HG03565 (cell line): ENCODE measurements around the gene ZNF207.
A peak's percentile ranks its signal among the peaks of the same experiment; 100 is the strongest.
"Not testable (repeated sequence)": the region's sequence is repeated elsewhere in the genome, so short reads cannot be mapped to it uniquely, and the experiment has no call there.

Experiments used
- ATAC-seq: cut with Tn5 transposase; IDR thresholded peaks from one replicate; pipeline ENCODE4 v1.9.1; 2021; ENCODE audit warnings: mild to moderate bottlenecking, moderate library complexity; ENCODE audit not compliant: unreplicated experiment

Gene ZNF207

DNA sequence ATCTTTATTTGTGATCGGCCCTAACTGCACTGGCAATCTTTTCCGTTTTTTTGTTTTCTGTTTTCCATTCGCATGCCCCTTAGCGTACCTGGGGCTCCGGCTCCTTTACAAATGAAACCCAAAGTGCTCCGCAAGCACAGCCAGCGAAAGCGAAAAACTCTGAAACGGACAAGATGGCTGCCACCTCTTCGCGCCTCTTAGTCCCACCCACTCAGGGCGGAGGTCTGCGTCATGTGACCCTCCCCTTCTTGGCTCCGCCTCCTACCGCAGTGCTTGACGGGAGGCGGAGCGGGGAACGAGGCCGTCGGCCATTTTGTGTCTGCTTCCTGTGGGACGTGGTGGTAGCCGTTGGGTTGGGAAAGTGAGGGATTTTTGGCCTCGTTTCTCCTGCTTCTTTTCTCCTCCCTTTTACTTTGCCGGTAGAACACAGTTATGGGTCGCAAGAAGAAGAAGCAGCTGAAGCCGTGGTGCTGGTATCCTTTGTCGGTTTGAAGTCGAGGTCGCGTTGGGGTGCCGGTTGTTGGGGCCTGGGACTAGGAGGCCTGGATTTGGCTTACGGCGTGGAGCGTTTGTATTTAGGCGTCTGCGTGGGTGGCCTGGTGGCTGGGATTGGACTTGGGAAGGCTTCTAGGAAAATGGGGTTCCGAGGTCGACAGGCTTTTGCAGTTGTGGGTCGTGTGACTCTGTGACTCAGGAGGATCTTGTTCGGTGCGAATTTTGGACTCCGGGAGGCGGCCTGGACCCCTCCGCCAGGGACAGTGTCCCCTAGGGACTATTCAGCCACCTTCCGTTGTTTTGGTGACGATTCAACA, at the start of gene ZNF207:
TSS of gene ZNF207 (plus strand) at position 304 of the 812 bp plus-strand sequence. CDS start at position 433, 129 bp downstream.
- ATAC-seq = peak; percentile 94

DNA sequence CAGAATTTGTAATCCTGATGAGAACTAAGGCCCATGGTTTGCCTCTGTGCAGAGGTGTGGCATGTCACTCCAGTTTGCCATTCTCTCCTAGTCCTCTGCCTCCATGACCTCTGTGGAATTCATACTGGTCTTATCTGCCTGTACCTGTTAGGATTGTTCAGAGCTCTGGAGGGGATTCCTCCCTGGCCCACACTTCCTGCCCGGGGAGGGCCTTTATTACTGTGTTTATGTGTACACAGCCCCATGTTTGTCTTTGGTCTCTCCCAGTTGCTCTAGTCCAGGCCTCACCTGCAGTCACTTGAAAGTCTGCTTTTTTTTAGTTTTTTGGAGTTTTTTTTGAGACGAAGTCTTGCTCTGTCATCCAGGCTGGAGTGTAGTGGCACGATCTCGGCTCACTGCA, 47.9 kb upstream of the ZNF207 start:
- ATAC-seq = no peak

DNA sequence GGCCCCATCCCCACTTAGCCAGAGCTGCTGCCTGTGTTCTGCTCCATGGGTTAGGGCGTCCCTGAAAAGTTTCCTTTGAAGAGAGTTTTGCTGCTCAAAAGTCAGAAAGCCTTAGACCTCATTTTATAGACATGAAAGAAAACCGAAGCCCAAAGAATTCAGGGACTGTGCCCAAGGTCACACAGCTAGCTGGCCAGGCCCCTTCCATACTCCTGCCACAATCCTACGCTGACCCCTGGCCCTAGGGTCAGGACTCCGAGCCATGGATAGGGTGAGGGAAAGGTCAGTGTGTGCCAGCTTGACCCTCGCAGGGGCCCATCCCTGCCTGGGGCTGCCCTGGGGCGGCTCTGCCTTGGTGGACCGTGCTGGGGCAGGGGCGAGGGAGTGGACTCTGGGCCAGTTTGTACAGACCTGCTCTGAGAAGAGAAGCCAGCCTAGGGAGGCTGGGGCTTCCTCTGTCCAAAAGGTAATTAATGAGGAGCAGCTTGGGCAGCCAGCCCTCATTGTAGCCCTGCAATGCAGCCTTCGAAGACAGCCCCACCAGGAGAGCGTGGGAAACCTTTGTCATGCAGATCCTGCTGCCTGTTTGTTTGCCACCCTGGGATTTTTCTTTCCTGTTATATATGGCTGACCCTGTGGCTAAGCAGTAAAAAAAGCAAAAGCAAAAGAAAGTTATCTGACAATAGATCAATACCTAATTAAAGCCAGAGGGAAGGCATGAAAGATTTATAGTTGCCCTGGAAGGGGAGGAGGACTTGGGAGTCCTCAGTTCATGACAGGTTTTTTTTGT, 46.9 kb upstream of the ZNF207 start:
- no peak for ATAC-seq

DNA sequence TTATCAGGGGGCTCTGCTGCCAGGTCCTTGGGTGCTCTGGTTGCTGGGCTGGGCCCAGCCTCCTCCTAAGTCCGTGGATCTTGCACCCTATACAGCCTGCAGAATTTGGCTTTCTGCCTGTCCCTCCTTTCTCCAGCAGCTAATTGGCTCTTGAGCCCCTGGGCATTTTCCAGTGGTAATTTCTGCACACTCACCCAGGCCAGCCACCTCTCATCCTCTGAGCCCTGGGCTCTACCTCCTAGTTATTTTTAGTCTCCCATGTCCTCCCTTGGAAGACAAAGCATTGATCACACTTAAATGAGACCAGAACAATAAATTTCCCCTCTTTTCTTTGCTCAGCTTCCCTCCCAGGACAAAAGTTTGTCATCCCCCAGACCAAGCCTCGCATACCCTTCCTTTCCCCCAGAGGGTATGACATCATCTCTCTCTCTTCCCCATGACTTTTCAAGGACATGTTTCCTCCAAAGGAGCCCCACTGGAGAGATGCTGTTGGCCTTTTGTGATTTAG, 46.1 kb upstream of the ZNF207 start:
- ATAC-seq = no peak

DNA sequence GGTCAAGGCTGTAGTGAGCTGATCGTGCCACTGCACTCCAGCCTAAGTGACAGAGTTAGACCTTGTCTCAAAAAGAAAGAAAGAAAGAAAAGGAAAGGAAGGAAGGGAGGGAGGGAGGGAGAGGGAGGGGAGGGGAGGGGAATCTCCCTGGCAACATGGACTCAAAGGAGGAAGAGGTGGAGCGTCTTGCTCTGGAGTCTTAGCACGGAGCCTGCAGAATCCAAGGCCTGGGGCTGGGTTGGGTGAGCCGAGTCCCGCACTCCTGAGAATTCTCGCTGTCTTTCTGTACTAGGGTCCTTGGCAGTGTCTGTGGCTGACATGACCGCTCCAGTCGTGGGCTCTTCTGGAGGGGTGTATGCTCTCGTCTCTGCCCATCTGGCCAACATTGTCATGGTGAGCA, 44.9 kb upstream of the ZNF207 start:
- no peak for ATAC-seq

DNA sequence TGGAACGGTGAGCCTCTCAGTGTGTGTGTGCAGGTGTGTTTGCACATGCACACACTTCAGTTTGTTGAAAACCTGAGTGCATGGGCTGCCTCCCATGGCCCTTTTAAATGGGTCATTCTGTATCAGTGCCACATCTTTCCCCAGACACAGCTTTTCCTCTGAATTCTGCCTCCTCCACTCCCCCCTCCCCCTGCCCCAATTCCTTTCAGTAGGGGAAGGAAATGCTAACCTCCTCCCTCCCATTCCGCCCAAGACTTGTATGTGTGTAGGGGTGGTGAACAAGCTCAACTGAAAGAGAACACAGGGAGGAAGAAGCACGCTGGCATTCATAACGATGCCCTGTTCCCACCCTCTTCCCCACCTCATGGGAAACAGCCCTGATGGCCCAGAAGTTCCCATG, 42.3 kb upstream of the ZNF207 start:
- ATAC-seq = no peak

DNA sequence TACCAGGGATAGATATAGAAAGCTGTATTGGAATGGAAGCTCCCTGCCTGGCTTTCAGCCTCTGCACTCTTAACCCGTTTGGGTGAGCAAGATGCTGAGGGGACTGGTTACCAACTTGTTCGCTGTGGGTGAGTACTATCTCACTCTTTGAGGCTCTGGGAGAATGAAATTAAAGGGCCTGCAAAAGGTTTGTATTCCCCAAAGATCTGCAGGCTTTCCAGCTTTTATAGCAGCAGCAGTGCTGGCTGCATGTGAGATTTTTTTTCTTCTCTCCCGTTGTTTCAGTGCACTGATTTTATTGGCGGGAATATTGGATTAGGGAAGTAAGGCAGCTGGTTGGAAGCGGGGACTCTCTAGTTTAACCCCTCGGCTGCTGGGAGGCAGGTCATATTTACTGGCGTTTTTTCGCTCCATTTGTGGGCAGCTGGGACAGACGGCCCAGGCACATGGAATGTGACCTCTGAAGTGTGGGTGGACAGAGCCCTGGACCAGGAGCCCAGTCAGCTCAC, 38.9 kb upstream of the ZNF207 start:
- no peak for ATAC-seq

DNA sequence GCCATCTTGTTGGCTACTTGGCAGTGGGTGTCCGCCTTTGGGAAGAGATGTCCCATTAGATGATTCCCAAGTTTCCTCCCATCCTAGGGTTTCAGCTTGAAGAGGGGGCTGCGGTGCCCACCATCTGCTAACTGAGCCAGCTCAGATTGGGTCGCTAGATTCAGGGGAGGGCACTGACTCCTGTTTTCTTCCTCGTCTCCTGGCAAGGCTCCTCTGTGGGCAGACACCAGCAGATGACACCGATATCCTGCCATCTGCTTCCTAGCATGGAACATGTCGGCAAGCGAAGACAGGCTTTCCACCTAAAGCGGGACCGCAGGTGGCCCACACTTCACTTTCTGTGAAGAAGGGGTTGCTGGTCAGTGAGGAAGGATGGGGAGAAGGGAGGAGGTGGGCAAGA, 35.3 kb upstream of the ZNF207 start:
- no peak for ATAC-seq

DNA sequence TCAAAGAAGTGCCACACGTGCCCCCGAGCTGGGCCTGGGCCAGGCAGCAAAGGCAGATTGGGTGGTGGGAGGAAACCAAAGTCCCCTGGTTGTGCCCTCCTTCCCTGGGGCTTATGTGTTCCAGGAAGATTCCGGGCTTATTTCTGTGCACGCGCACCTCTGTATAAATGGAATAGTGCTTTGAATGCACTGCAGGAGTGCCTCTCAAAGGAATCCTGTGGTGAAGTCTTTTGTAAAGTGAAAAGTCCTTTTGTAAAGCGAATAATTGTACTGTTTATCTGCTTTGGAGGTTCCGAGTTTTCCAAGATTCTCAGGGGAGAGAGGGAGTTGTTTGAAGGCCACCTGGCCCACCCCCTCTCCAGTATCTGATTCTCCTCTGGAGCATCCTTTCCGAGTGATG, 34.8 kb upstream of the ZNF207 start:
- ATAC-seq = no peak

DNA sequence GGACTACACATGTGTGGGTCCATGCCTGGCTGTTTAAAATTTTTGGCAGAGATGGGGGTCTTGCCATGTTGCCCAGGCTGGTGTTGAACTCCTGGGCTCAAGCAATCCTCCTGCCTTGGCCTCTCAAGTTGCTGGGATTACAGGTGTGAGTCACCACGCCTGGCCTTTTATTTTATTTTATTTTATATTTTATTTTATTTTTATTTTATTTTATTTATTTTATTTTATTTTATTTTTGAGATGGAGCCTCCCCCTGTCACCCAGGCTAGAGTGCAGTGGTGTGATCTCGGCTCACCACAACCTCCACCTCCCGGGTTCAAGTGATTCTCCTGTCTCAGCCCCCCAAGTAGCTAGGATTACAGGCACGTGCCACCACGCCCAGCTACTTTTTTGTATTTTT, 33.3 kb upstream of the ZNF207 start:
- not testable (repeated sequence) for ATAC-seq

DNA sequence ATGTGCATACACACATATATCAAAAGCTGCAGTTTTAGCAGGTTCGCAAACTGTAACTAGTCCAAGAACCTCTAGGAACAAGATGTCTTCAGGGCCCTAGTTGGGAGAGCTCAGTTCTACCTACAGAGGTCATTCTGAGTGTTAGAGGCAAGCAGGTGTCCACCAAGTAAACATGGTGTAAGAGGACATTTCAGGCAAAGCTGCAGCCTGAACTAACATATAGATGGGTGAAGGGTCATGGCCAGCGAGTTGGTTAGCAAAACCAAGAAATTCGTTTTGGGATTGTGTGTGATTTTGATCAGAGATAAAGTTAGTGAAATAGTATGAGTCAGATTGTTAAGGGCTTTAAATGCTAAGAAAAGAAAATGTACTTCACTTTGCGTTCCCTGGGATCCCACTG, 32.6 kb upstream of the ZNF207 start:
- no peak for ATAC-seq

DNA sequence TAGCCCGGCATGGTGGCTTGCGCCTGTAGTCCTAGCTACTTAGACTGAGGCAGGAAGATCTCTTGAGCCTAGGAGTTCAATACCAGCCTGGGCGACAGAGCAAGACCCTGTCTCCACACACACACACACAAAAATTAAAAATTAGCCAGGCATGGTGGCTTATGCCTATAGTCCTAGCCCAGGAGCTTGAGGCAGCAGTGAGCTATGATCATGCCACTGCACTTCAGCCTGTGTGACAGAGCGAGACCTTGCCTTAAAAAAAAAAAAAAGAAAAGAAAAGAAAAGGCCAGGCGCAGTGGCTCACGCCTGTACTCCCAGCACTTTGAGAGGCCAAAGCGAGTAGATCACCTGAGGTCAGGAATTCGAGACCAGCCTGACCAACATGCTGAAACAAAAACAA, 31.9 kb upstream of the ZNF207 start:
- ATAC-seq = no peak

DNA sequence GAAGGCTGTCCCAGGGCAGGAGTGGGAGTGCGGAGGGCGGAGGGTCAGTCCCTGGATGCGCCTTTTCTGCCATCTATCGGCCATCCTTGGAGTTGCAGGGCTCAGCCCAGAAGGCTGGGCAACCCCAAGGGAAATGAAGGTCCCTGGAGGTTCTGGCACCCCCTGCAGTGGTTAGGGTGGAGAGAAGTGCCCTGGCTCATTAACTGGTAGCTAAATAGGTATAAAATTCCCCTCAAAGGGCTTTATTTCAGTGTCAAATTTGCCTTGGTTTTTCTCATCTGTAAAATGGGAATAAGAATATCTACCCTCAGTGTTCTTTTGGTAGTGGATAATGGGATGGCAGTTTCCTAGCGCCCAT, 30.4 kb upstream of the ZNF207 start:
- ATAC-seq = no peak

DNA sequence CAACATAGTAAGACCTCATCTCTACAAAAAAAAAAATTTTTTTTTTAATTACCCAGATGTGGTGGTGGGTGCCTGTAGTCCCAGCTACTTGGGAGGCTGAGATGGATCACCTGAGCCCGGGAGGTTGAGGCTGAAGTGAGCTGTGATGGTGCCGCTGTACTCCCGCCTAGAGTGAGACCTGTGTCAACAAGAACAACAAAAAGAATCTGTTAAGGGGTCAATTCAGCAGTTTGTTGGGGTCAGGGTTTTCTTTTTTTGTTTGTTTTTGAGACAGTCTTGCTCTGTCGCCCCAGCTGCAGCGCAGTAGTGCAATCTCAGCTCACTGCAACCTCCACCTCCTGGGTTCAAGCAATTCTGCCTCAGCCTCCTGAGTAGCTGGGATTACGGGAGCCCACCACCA, 29.9 kb upstream of the ZNF207 start:
- not testable (repeated sequence) for ATAC-seq

DNA sequence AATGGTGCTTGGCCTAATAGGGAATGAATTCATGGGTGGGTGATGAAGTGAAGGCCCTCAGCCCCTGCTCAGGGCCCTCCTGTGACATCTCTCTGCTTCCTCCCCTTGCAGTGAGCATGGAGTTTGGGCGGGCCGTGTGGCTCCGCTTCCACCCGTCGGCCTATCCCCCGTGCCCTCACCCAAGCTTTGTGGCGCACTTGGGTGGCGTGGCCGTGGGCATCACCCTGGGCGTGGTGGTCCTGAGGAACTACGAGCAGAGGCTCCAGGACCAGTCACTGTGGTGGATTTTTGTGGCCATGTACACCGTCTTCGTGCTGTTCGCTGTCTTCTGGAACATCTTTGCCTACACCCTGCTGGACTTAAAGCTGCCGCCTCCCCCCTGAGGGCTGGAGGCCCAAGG, 29.1 kb upstream of the ZNF207 start:
- ATAC-seq = no peak

DNA sequence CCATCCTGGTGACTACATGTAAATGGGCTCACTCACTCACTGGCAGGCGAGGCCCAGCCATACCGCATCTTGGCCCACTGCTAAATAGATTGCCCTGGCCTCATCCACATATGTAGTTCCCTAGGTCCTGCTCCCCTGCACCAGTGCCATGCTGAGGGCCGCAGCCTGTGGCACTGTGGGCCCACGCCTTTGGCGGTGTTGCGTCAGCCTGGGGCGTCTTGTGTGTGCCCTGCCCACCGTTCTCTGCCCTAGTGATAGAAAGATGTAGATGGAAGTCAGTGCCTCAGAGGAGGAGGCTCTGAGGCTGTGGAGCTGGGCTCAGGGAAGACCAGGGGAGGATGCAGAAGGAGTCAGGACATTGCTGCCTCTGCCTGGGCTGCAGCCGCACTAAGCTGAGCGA, 26.9 kb upstream of the ZNF207 start:
- ATAC-seq = no peak

DNA sequence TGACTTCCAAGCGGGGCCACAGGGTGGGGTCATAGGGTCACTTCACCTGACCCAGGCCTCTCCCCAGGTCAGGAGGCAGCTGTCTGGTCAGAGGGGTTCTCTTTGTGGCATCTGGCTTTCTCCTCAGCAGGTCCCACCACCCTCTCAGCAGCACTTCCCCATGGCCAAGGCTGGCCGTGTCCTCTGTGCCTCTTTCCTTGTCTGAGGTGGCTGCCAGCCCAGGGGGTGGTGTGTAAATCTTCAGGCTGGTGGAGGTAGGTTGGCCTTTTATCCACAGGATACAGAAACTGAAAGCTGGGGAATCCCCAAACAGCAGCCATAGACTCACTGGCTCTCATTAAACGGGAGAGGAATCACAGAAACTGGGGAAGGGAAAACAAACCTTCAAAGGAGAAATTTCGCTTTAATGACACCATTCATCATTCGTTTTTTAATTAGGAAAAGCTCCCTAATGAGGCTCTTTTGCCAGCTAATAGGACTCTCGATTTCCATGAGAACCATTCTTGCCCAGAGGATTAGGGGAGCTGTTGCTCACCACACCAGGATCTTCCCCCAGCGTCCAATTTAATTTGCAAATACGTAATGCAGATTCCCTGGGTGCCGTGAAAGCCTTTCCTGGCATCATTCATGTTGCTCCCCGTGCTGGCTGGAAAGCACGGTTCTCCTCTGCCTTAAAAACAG, 26.0 kb upstream of the ZNF207 start:
- ATAC-seq = no peak

DNA sequence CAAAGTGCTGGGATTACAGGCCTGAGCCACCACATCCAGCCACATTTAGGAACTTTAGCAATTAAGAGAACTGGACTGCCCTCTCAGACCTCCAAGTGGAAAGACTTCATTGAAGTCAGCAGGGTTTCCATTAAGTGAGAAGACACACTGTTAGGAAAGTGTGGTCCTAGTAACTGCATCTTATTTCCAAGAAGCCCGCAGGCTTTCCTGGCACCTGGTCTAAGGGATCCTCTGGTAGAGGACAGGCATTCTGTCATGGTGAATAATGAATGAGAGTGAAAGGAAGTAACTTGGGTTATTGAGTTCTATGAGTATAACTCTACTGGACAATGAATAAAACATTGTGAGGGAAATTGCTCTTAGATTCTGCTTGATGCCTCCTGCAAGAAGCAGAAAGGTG, 22.0 kb upstream of the ZNF207 start:
- ATAC-seq = no peak

DNA sequence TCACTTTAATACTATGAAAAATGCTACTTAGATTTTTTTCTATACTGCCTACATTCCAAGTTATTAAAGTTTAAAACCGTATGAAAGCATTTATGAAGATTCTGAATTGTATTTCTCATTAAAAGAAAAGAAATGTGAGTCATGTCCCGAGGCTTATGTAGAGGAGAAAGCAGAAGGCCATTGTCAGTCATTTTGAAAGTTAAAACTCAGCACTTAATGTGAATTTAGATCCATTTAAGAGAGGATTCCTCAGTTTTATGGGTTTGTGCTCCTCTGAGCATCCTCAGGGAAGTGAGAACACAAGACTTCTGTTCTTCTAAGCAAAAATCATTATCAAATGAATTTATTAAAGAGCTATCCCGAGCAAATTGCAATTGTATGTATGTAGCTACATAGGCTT, 19.8 kb upstream of the ZNF207 start:
- no peak for ATAC-seq

DNA sequence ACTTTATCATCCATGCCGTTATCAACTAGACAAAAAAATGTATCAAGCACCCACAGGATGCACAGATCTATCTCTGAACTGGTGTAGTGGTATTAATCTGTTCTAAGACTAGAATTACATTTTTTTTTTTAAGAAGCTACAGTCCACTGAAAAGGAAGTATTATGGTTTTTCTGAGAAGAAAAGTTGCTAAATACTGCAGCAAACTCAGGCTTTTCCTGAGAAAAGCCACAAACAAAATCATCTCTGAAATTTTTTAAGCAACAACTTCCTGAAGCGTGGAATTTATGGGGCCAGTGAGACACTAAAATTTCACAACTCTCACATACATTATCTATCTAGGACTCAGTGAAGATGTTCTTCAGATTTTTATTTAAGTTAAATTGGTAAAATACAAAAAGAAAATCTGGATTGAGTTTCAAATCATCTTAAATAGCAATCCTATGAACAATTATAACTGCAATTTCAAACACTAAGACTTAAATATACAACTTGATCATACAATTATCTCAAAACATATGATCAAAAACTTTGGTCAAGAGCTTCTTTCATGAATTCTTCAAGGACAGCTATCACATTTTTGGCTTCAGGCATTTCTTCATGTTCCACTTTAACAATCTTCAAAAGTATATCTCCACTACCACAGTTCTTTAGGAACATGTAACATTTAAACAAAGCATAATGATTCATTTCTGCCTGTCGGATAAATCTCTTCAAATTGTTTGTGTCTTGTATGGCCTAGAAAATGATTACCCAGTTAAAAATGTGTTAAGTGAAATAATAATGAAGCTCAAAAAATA, 18.5 kb upstream of the ZNF207 start:
- no peak for ATAC-seq

DNA sequence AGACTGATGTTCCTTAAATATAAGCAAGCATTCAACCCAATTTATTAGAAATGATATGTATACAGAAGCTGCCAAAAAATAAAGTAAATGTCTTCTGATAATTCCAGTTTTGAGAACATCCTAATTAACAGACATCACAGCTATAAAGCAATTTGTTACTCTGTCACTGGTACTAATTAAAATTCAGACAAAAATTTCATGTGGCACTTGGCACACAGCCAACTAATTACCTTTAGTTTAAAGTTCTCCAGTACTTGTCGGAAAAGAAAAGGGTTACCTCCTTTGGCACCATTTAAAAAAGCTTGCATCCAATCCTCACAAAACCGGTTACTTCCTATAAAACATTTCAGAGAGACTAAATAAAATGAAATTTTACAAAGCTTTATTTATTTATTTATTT, 16.8 kb upstream of the ZNF207 start:
- ATAC-seq = no peak
